Spleen (tissue), 11 donors: ENCODE results near the gene AJM1. TPM values are rescaled to one million over a fixed set of nuclear protein-coding genes. Genes with fewer than 3 reads are reported as not detected.
A peak's percentile ranks its signal among the peaks of the same experiment; 100 is the strongest.

ENCODE experiments used
- DNase-seq: peaks from one replicate; pipeline ENCODE4 v3.0.0-alpha.2; 2020
- H3K27ac ChIP-seq, 8 donors: fragments of 200-600 bp; sonication (generic) in 7 of 8; 1 replicate in 4 of 8; 2 replicates in 4 of 8; pipeline versions ENCODE4 v1.5.0 to v1.8.0; 2016 to 2021; ENCODE audit warnings: inconsistent platforms in 4 of 8, mild to moderate bottlenecking in 4 of 8, moderate library complexity in 1 of 8
- H3K27me3 ChIP-seq, 7 donors: fragments of 200-600 bp; sonication (generic) in 6 of 7; replicated peaks in 1 of 7; 1 replicate in 4 of 7; 2 replicates in 3 of 7; pipeline versions ENCODE4 v1.5.0 to v1.8.0; 2016 to 2021; ENCODE audit warnings: inconsistent platforms in 3 of 7, mild to moderate bottlenecking in 1 of 7
- H3K36me3 ChIP-seq, 6 donors: fragments of 200-600 bp; sonication (generic) in 5 of 6; 1 replicate in 4 of 6; 2 replicates in 2 of 6; pipeline versions ENCODE4 v1.5.0 to v1.8.0; 2016 to 2021; ENCODE audit warnings: inconsistent platforms in 2 of 6
- H3K4me1 ChIP-seq, 6 donors: fragments of 200-600 bp; sonication (generic) in 5 of 6; 1 replicate in 3 of 6; 2 replicates in 3 of 6; pipeline versions ENCODE4 v1.5.0 to v1.8.0; 2016 to 2021; ENCODE audit warnings: inconsistent platforms in 3 of 6
- H3K4me3 ChIP-seq, 8 donors: fragments of 200-600 bp; sonication (generic) in 7 of 8; 1 replicate in 4 of 8; 2 replicates in 4 of 8; pipeline versions ENCODE4 v1.5.0 to v1.8.0; 2016 to 2021; ENCODE audit warnings: inconsistent platforms in 4 of 8, mild to moderate bottlenecking in 4 of 8, moderate library complexity in 2 of 8
- H3K9me3 ChIP-seq, 8 donors: fragments of 200-600 bp; sonication (generic) in 7 of 8; 1 replicate in 4 of 8; 2 replicates in 4 of 8; pipeline versions ENCODE4 v1.5.0 to v1.8.0; 2016 to 2021; ENCODE audit warnings: inconsistent platforms in 4 of 8
- CTCF ChIP-seq, 11 experiments: fragments of 200-600 bp in 7 of 11; fragments of 450-650 bp in 4 of 11; sonication (generic) in 4 of 11; IDR thresholded peaks in 8 of 11; conservative IDR thresholded peaks in 3 of 11; 1 replicate in 7 of 11; 2 replicates in 4 of 11; pipeline versions ENCODE4 v1.4.0 to v1.8.0; 2016 to 2021; ENCODE audit warnings: antibody characterized with exemption in 11 of 11, inconsistent platforms in 4 of 11, mild to moderate bottlenecking in 1 of 11
- POLR2A ChIP-seq, 3 donors: fragments of 450-650 bp; IDR thresholded peaks; one replicate each; pipeline ENCODE4 v1.5.1; 2017; ENCODE audit warnings: antibody characterized with exemption in 3 of 3, mild to moderate bottlenecking in 1 of 3
- POLR2AphosphoS5 ChIP-seq, 3 donors: sonication (generic); formaldehyde crosslinking; IDR thresholded peaks; one replicate each; pipeline ENCODE4 v1.5.1; 2017; ENCODE audit warnings: antibody characterized with exemption in 3 of 3
- WGBS, 5 donors: extraction: QIAGEN DNeasy Blood & Tissue Kit in 3 of 5; methylation state at CpG; one replicate each; pipeline versions ENCODE4 v1.1.5 to v1.1.7; 2013 to 2018; 5-methylcytosine and 5-hydroxymethylcytosine counted together
- intact Hi-C: fragments of 100-400 bp; cut with DNase I; formaldehyde crosslinking; loops from one replicate; pipeline ENCODE4 v1.15.0; 2023; ENCODE audit warnings: low total_unique reads
- polyA plus RNA-seq, 3 donors: library from polyadenylated mRNA; stranded (reverse); fragments of 200-250 nt; gene quantifications; one replicate each; pipeline ENCODE4 v1.2.1, GENCODE V29; 2013
- total RNA-seq, 7 donors: library from RNA; depleted of rRNA in 3 of 7; stranded (reverse); fragments of >200 nt in 3 of 7; fragmentation: NEBNext Ultra II Directional in 4 of 7; extraction: Animal tissue kit (Norgen Biotek cat#: 25700) in 4 of 7; gene quantifications; one replicate each; pipeline versions ENCODE4 v1.1.0 to v1.2.1, GENCODE V29; 2016 to 2021
- donor health status: healthy with polysubstance abuse.
- donor health status: DM: no; HTN: no; CAD: no; lungs with moderate emphysema.
- donor health status: DM: no; HTN: no; CAD: no.
- donor health status: Bipolar disorder and iron deficiency.
- donor health status: healthy.
- donor health status: DM: no; HTN: no; CAD: no.
- donor health status: DM: yes; HTN: yes; CAD: no.

Gene AJM1
- total and polyA plus RNA-seq, 10 donors = 0.91 to 13.1 (median 4.9) TPM

- intact Hi-C loops = no loop called here
- no peaks in the 10 kb centered on the region for H3K9me3 ChIP-seq
- H3K27ac ChIP-seq = no peak overlapping the region
- no peaks in the 10 kb centered on the region for H3K27me3 ChIP-seq
- TF ChIP-seq POLR2AphosphoS5 (IDR thresholded peaks at IDR 0.05) (peak in 1 of 3 donors; percentile 22), CTCF (IDR thresholded peaks at IDR 0.05 in 8 of 11, conservative IDR thresholded peaks at IDR 0.05 in 3 of 11) (no peak)
- H3K36me3 ChIP-seq = peaks cover 0 to 100% (median 82%) of the 10 kb centered on the region in 6 donors
- peaks cover 0 to 8% (median 0%) of the 10 kb centered on the region in 6 donors for H3K4me1 ChIP-seq
- WGBS, 5 donors = 95 to 97% (median 96%) methylated on average over 25 to 31 of the region's 31 CpGs
- DNase-seq = no peak
- no peak overlapping the region for H3K4me3 ChIP-seq
Observed at GRCh38 chr9:136828474-136829140, 13.7 kb upstream of the AJM1 start.

GRCh38 chr9:136829412-136829811, 12.9 kb upstream of the AJM1 start:
- no peaks in the 10 kb centered on the region for H3K27me3 ChIP-seq
- intact Hi-C loops = no loop called here
- H3K4me3 ChIP-seq = no peak overlapping the region
- no peak overlapping the region for H3K27ac ChIP-seq
- H3K4me1 ChIP-seq = peaks cover 0 to 8% (median 0%) of the 10 kb centered on the region in 6 donors
- peak; percentile 57 for DNase-seq
- peaks cover 0 to 98% (median 75%) of the 10 kb centered on the region in 6 donors for H3K36me3 ChIP-seq
- TF ChIP-seq POLR2AphosphoS5 (IDR thresholded peaks at IDR 0.05) = no peak
- TF ChIP-seq POLR2A (IDR thresholded peaks at IDR 0.05) = no peak
- no peak for TF ChIP-seq CTCF (IDR thresholded peaks at IDR 0.05 in 8 of 11, conservative IDR thresholded peaks at IDR 0.05 in 3 of 11)
- 93 to 97% (median 95%) methylated on average over 11 to 14 of the region's 14 CpGs for WGBS, 5 donors
- no peaks in the 10 kb centered on the region for H3K9me3 ChIP-seq

- no peaks in the 10 kb centered on the region for H3K9me3 ChIP-seq
- H3K4me3 ChIP-seq = no peak overlapping the region
- H3K27ac ChIP-seq = no peak overlapping the region
- H3K36me3 ChIP-seq = peaks cover 0 to 94% (median 67%) of the 10 kb centered on the region in 6 donors
- intact Hi-C loops = no loop called here
- H3K4me1 ChIP-seq = peaks cover 0 to 8% (median 0%) of the 10 kb centered on the region in 6 donors
- peak in 1 of 3 donors; percentile 48 for TF ChIP-seq POLR2AphosphoS5 (IDR thresholded peaks at IDR 0.05)
- TF ChIP-seq CTCF (IDR thresholded peaks at IDR 0.05 in 8 of 11, conservative IDR thresholded peaks at IDR 0.05 in 3 of 11) = no peak
- peak; percentile 58 for DNase-seq
- H3K27me3 ChIP-seq = no peaks in the 10 kb centered on the region
- 90 to 94% (median 92%) methylated on average over 23 to 41 of the region's 41 CpGs for WGBS, 5 donors
Observed at GRCh38 chr9:136829981-136830885, 12.0 kb upstream of the AJM1 start.
